Liver (tissue), 3 donors: ENCODE data around the gene GPD1L.
A peak's percentile ranks its signal among the peaks of the same experiment; 100 is the strongest.

Experiments used
- GABPA ChIP-seq, 2 donors: IDR thresholded peaks in 1 of 2; conservative IDR thresholded peaks in 1 of 2; 2 replicates each; pipeline ENCODE4 v1.6.1; 2016; ENCODE audit warnings: antibody characterized with exemption in 2 of 2, mild to moderate bottlenecking in 1 of 2, moderate library complexity in 1 of 2
- JUND ChIP-seq, 2 donors: IDR thresholded peaks; 2 replicates each; pipeline ENCODE4 v1.6.1; 2016; ENCODE audit warnings: antibody characterized with exemption in 2 of 2
- SP1 ChIP-seq: IDR thresholded peaks from 2 replicates; pipeline ENCODE4 v1.6.1; 2018; ENCODE audit warnings: antibody characterized with exemption, mild to moderate bottlenecking
- TAF1 ChIP-seq: conservative IDR thresholded peaks from 2 replicates; pipeline ENCODE4 v1.6.1; 2016; ENCODE audit warnings: antibody characterized with exemption, mild to moderate bottlenecking
- TF ChIP-seq, protein P1 (sequence below): fragments of 150-350 bp; IDR thresholded peaks from 2 replicates; pipeline ENCODE4 v1.5.1; 2017; ENCODE audit warnings: improper control_type of control experiment, low read depth, low read length; ENCODE audit not compliant: missing input control
- TF ChIP-seq, protein P2 (sequence below): IDR thresholded peaks from 2 replicates; pipeline ENCODE4 v1.6.1; 2016; ENCODE audit warnings: antibody characterized with exemption
- TF ChIP-seq, protein P3 (sequence below): IDR thresholded peaks from 2 replicates; pipeline ENCODE4 v1.6.1; 2016; ENCODE audit warnings: antibody characterized with exemption, mild to moderate bottlenecking
- TF ChIP-seq, protein P4 (sequence below): IDR thresholded peaks from 2 replicates; pipeline ENCODE4 v1.6.1; 2016; ENCODE audit warnings: antibody characterized with exemption
- TF ChIP-seq, protein P5 (sequence below): IDR thresholded peaks from 2 replicates; pipeline ENCODE4 v1.6.1; 2016; ENCODE audit warnings: antibody characterized with exemption
- donor health status: healthy.
- donor health status: healthy.

DNA sequence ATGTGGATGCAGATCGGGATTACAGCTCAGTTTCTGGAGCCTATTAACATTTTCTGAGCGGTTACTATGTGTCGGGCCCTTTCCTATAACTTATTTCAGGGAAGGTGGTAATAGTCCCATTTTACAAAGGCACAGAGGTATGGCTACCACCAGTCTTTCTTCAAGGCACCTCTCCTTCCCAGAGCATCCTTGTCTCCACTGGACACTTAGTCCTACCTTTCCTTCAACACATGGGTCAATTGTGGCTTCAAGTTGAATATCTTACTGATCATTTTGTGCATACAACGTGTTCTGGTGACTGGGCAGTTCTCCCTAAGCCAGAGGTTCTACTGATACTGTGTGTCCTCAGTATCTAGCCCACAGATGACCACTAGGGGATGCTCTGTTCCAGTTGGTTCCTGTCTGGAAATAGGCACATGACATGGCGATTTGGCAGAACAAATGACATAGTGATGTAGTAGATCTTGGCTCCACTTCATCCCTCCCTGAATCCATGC is 71.3 kb downstream of the GPD1L start:
- TF ChIP-seq, protein P1, sequence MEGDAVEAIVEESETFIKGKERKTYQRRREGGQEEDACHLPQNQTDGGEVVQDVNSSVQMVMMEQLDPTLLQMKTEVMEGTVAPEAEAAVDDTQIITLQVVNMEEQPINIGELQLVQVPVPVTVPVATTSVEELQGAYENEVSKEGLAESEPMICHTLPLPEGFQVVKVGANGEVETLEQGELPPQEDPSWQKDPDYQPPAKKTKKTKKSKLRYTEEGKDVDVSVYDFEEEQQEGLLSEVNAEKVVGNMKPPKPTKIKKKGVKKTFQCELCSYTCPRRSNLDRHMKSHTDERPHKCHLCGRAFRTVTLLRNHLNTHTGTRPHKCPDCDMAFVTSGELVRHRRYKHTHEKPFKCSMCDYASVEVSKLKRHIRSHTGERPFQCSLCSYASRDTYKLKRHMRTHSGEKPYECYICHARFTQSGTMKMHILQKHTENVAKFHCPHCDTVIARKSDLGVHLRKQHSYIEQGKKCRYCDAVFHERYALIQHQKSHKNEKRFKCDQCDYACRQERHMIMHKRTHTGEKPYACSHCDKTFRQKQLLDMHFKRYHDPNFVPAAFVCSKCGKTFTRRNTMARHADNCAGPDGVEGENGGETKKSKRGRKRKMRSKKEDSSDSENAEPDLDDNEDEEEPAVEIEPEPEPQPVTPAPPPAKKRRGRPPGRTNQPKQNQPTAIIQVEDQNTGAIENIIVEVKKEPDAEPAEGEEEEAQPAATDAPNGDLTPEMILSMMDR, result peak; percentile 96
- TF ChIP-seq GABPA (IDR thresholded peaks at IDR 0.05 in 1 of 2, conservative IDR thresholded peaks at IDR 0.05 in 1 of 2) (no peak), TAF1 (no peak), SP1 (no peak), JUND (IDR thresholded peaks at IDR 0.05) (no peak)
- TF ChIP-seq, protein P2, sequence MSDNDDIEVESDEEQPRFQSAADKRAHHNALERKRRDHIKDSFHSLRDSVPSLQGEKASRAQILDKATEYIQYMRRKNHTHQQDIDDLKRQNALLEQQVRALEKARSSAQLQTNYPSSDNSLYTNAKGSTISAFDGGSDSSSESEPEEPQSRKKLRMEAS, result no peak
- TF ChIP-seq, protein P3, sequence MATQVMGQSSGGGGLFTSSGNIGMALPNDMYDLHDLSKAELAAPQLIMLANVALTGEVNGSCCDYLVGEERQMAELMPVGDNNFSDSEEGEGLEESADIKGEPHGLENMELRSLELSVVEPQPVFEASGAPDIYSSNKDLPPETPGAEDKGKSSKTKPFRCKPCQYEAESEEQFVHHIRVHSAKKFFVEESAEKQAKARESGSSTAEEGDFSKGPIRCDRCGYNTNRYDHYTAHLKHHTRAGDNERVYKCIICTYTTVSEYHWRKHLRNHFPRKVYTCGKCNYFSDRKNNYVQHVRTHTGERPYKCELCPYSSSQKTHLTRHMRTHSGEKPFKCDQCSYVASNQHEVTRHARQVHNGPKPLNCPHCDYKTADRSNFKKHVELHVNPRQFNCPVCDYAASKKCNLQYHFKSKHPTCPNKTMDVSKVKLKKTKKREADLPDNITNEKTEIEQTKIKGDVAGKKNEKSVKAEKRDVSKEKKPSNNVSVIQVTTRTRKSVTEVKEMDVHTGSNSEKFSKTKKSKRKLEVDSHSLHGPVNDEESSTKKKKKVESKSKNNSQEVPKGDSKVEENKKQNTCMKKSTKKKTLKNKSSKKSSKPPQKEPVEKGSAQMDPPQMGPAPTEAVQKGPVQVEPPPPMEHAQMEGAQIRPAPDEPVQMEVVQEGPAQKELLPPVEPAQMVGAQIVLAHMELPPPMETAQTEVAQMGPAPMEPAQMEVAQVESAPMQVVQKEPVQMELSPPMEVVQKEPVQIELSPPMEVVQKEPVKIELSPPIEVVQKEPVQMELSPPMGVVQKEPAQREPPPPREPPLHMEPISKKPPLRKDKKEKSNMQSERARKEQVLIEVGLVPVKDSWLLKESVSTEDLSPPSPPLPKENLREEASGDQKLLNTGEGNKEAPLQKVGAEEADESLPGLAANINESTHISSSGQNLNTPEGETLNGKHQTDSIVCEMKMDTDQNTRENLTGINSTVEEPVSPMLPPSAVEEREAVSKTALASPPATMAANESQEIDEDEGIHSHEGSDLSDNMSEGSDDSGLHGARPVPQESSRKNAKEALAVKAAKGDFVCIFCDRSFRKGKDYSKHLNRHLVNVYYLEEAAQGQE, result no peak
- TF ChIP-seq, protein P4, sequence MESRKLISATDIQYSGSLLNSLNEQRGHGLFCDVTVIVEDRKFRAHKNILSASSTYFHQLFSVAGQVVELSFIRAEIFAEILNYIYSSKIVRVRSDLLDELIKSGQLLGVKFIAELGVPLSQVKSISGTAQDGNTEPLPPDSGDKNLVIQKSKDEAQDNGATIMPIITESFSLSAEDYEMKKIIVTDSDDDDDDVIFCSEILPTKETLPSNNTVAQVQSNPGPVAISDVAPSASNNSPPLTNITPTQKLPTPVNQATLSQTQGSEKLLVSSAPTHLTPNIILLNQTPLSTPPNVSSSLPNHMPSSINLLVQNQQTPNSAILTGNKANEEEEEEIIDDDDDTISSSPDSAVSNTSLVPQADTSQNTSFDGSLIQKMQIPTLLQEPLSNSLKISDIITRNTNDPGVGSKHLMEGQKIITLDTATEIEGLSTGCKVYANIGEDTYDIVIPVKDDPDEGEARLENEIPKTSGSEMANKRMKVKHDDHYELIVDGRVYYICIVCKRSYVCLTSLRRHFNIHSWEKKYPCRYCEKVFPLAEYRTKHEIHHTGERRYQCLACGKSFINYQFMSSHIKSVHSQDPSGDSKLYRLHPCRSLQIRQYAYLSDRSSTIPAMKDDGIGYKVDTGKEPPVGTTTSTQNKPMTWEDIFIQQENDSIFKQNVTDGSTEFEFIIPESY, result no peak
- TF ChIP-seq, protein P5, sequence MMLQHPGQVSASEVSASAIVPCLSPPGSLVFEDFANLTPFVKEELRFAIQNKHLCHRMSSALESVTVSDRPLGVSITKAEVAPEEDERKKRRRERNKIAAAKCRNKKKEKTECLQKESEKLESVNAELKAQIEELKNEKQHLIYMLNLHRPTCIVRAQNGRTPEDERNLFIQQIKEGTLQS, result no peak
